ENCODE results near the gene PRPF19. TPM values are rescaled to one million over a fixed set of nuclear protein-coding genes. Genes with fewer than 3 reads are reported as not detected.
A peak's percentile ranks its signal among the peaks of the same experiment; 100 is the strongest.

Gene PRPF19
- polyA plus RNA-seq, 2 of the 4 experiments (the other 2 are of a cell fraction): 41.1 to 177 TPM

DNA sequence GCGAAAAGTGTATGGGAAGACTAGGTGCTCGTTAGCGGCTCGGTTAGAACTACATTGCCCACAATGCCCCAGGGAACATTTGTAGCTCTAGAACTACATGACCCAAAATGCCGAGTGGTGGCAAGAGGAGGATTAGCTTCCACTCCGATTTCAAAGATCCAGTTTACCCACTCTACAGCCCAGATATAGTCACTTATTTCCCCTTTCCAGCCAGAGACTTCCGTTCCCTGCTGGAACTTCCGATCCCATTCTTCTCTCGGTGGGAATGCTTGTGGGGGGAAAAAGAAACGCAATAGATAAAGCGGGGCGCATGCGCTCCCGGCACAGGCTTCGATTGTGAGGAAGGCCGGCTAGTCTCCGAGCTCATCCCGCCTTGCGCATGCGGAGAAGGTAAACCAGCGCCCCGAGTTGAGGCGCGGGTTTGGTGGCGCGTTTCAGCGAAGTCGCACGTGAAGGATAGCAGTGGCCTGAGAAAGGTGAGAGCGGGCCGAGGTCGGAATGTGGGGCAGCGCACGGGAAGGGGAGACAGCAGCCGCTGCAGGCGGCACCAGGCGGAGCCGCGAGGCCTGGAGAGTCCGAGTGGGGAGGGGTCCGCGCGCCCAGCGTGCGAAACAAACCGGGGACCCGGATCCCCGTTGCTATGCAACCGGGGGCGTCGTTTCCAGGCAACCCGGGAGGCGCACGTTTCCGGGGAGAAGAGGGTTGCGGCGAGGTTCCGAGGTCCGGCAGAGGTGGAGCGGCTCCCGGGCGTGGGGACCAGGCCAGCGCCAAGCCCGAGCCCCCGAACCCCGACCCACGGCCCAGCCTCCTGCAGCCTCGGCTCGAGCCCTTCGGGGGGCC is 7.6 kb upstream of the PRPF19 start, which contains the start of gene TMEM109 (continued):
- TF ChIP-seq, protein P1, sequence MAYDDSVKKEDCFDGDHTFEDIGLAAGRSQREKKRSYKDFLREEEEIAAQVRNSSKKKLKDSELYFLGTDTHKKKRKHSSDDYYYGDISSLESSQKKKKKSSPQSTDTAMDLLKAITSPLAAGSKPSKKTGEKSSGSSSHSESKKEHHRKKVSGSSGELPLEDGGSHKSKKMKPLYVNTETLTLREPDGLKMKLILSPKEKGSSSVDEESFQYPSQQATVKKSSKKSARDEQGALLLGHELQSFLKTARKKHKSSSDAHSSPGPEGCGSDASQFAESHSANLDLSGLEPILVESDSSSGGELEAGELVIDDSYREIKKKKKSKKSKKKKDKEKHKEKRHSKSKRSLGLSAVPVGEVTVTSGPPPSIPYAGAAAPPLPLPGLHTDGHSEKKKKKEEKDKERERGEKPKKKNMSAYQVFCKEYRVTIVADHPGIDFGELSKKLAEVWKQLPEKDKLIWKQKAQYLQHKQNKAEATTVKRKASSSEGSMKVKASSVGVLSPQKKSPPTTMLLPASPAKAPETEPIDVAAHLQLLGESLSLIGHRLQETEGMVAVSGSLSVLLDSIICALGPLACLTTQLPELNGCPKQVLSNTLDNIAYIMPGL (CRISPR knock-in tag; IDR thresholded peaks at IDR 0.05; ENCODE audit: borderline replicate concordance): no peak
- TF ChIP-seq, protein P2, sequence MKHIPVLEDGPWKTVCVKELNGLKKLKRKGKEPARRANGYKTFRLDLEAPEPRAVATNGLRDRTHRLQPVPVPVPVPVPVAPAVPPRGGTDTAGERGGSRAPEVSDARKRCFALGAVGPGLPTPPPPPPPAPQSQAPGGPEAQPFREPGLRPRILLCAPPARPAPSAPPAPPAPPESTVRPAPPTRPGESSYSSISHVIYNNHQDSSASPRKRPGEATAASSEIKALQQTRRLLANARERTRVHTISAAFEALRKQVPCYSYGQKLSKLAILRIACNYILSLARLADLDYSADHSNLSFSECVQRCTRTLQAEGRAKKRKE (CRISPR knock-in tag; IDR thresholded peaks at IDR 0.05; ENCODE audit: low read depth): peak; percentile 74; the same call in 1 of the 2 replicates
- TF ChIP-seq RCOR1 (IDR thresholded peaks at IDR 0.05; ENCODE audit: low read depth, low read length): no peak

DNA sequence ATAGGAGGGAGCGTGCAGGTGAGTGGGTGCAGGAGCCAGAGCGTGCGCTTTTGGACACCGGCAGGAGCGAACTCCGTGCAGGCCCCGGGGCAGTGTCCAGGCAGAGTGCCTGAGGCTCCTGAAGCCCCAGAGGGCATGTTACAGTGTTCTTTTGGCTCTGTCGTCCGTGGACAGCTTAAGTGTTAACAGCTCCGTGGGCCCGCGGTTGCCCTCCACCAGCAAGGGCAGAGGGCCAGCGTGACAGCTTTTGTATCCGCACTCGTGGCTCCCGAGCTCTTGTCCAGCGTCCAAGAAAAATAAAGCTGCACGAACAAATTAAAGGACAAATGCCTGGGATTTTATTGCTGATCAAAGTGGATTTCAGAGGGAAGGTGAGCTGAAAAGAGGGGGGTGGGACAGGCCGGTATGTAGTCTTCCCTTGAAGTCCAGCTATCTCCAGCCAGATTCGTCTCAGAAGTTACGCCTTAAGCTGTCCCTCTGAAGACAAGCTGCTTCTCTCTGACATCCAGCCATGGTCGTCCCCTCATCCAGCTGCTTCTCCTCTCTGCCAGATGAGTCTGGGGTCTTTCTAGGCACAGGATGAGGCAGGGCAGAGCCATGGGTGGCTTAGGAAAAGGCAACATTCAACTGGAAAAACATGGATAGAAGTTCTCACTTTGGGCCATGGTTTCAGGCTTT is 6.6 kb upstream of the PRPF19 start:
- WGBS (ENCODE audit: missing lambda C conversion rate): 84% methylated on average over 22 of the region's 22 CpGs
- Histone ChIP-seq H3K9me3 (no peaks in the 10 kb centered on the region), H3K4me1 (peaks cover 11% of the 10 kb centered on the region), H3K27ac (peak overlapping the region; percentile 91 to 94), H3K4me2 (peak overlapping the region; percentile 98), H3K4me3 (peak overlapping the region; percentile 76; the same call in 2 of the 3 replicates)
- FAIRE-seq: no peak
- no peak for ATAC-seq
- ChIA-PET POLR2A (interaction anchor here (1.0 to 1.2 kb wide), 2 partner anchors 11 to 246 kb away, joined by 4 to 6 read pairs; partner anchors contain the start of gene TMEM132A), CTCF (interaction anchor here (0.9 to 3.7 kb wide), 12 partner anchors 9 to 227 kb away, joined by 3 to 25 read pairs (median 5); partner anchors contain the start of gene TMEM132A)
- DNase-seq (ENCODE audit: low read depth in 1 of 2, low spot score in 1 of 2): no peak
- TF ChIP-seq PHF8 (IDR thresholded peaks at IDR 0.05; ENCODE audit: borderline replicate concordance, low read depth): no peak
- TF ChIP-seq, protein P2 (CRISPR knock-in tag; IDR thresholded peaks at IDR 0.05; ENCODE audit: low read depth): no peak
- TF ChIP-seq, protein P3, sequence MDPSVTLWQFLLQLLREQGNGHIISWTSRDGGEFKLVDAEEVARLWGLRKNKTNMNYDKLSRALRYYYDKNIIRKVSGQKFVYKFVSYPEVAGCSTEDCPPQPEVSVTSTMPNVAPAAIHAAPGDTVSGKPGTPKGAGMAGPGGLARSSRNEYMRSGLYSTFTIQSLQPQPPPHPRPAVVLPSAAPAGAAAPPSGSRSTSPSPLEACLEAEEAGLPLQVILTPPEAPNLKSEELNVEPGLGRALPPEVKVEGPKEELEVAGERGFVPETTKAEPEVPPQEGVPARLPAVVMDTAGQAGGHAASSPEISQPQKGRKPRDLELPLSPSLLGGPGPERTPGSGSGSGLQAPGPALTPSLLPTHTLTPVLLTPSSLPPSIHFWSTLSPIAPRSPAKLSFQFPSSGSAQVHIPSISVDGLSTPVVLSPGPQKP (IDR thresholded peaks at IDR 0.05; ENCODE audit: low read depth, low read length): no peak

DNA sequence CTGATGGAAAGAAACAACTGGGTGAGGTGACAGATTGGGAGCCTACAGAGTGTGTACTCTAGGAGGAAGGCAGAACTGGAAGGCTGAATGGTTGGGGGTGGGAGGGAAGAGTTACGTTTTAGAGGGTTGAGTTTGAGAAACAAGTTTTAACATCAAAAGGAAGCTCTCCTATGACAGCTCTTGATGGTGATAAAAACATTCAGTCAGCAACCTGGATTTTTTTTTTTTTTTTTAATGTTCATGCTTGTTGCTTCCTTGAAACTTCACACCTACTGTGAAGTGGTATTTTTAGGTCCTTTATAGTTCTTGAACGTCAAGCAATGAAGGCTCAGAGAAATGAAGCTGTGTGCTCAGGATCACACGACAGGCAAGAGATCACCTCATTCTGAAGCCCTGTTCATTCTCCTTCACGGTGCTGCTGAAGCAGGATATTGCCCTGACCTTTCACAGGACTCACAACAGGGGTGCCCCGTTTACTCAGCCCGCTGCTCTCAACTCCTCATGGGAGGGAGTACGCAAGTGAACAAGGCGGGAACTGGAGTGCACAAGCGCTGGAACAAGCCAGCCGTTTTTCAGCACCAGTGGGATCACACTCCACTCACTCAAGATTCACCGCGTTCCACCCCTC is 6.0 kb upstream of the PRPF19 start:
- no peak for ATAC-seq
- ChIA-PET POLR2A (no interaction called here), CTCF (interaction anchor here (1.0 to 3.7 kb wide), 8 partner anchors 8 to 228 kb away, joined by 4 to 25 read pairs (median 8); partner anchors contain the start of gene TMEM132A)
- no peak for FAIRE-seq
- Histone ChIP-seq H3K27ac (no peak overlapping the region), H3K4me1 (peaks cover 11% of the 10 kb centered on the region), H3K9me3 (no peaks in the 10 kb centered on the region), H3K4me2 (no peak overlapping the region), H3K4me3 (no peak overlapping the region)
- TF ChIP-seq MAZ (IDR thresholded peaks at IDR 0.05; ENCODE audit: borderline replicate concordance, low read depth, low read length) (no peak), FOSL2 (IDR thresholded peaks at IDR 0.05) (no peak), FOSL2 (CRISPR knock-in tag; IDR thresholded peaks at IDR 0.05) (no peak), HOXA7 (CRISPR knock-in tag; IDR thresholded peaks at IDR 0.05) (no peak), RNF2 (IDR thresholded peaks at IDR 0.05; ENCODE audit: borderline replicate concordance, low read depth) (no peak), RAD21 (conservative IDR thresholded peaks at IDR 0.05 in 1 of 2, IDR thresholded peaks at IDR 0.05 in 1 of 2) (no peak), CHD2 (IDR thresholded peaks at IDR 0.05; ENCODE audit: low read length, partially characterized antibody) (no peak), FOXS1 (CRISPR knock-in tag; IDR thresholded peaks at IDR 0.05) (no peak)
- WGBS (ENCODE audit: missing lambda C conversion rate): 67% methylated on average over 12 of the region's 12 CpGs
- DNase-seq (ENCODE audit: low read depth in 1 of 2, low spot score in 1 of 2): no peak

Measured in A549 (cell line).